HG03354 (cell line): ENCODE results near the gene FBXO10.

Experiments
- ATAC-seq: cut with Tn5 transposase; IDR thresholded peaks from one replicate; pipeline ENCODE4 v1.9.1; 2021; ENCODE audit warnings: mild to moderate bottlenecking; ENCODE audit not compliant: unreplicated experiment, poor library complexity, severe bottlenecking

FBXO10 gene

DNA sequence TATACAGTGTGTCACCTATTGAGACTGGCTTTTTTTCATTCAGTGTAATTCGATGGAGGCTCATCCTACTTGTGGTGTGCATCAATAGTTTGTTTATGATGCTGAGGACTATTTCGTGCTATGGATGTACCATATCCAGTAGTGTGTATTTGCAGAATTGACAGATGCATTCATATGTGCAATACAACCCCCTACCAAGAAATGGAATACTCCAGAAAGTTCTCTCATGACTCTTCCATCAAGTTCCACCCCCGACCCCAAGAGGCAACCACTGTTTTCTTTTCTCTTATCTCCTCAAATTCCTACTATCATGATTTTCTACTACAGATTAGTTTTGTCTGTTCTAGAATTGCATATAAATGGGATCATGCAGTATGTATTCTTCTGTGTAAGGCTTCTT lies 21.9 kb downstream of the FBXO10 start:
- ATAC-seq: no peak

GRCh38 chr9:37551888-37552287 lies 24.3 kb downstream of the FBXO10 start:
- ATAC-seq: no peak

DNA sequence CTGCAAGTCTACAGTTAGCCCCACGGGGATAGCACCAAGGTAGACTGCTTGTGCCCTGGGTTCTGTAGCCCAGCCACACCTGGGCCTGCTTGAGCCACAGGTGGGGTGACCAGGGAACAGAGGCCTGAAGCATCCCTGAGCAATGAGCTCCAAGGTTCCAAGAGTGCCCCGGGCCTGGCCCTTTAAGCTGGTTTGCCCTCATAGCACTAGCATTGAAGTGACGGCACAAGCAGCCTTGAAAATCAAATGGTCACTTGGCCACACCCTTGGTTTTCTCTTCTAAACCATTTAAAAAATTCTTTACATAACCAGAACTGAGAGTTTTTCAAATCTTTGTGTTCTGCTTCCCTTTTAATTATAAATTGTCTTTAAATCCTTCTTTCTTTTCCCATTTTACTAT lies 24.7 kb downstream of the FBXO10 start:
- no peak for ATAC-seq

DNA sequence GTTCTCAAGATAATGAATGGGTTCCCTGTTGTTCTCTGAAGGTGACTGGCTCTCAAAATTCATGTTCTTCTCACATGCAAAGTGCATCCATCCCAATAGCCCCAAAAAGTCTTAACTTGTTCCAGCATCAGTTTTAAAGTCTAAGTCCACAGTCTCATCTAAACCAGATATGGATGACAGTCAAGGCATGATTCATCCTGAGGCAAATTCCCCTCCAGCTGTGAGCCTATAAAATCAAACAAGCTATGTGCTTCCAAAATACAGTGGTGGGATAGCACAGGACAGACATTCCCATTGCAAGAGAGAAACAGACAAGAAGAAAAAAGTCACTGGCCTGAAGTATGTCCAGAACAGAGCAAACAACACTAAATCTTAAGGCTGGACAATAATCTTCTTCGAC lies 25.4 kb downstream of the FBXO10 start:
- no peak for ATAC-seq

DNA sequence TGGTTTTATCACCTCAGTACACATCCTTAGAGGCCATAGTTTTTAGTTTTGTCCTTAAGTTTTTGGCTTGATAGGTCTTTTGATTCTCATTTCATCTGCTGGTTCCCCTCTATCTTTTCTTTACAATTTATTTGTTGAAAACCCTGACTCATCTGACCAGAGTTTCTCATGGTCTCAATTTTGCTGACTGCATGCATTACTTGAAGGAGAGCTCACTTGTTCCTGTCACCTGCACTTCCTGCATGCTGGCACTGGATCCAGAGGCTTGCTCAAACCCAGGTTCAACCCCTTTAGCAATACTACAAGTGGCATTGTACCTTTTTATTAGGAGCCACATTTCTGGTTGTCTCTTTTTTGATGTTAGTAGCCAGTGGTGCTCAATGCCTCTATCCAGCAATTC lies 26.7 kb downstream of the FBXO10 start:
- no peak for ATAC-seq

DNA sequence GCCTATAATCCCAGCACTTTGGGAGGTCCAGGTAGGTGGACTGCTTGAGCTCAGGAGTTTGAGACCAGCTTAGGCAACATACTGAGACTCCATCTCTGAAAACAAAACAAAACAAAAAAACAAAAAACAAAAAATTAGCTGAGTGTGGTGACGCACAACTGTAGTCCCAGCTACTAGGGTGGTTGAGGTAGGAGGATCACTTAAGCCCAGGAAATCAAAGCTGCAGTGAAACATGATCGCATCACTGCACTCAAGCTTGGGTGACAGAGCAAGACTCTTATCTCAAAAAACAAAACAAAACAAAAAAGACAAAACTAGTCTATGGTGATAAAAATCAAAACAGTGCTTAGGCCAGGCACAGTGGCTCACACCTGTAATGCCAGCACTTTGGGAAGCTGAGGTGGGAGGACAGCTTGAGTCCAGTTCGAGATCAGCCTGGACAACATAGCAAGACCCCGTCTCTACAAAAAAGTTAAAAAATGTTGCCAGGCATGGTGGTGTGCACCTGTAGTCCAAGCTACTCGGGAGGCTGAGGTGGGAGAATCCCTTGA lies 28.8 kb downstream of the FBXO10 start:
- no peak for ATAC-seq

DNA sequence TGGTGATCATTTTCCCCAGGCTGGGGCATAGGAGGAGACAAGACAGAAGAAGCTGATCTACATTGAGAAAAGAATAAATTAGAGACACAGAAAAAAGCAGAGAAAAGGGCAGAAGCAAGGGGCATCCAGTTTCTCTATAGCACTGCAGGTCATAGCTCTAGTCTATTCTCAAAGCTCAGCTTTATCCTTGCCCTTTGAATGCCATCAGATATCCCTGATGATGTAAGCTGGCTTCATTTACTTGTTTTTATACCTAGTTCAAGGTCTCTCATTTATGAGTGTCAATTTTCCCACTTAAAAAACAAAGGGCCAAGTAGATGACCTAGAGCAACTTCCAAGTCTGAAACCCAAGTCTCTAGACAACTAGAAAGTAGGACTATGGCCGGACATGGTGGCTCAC lies 32.7 kb downstream of the FBXO10 start:
- no peak for ATAC-seq

DNA sequence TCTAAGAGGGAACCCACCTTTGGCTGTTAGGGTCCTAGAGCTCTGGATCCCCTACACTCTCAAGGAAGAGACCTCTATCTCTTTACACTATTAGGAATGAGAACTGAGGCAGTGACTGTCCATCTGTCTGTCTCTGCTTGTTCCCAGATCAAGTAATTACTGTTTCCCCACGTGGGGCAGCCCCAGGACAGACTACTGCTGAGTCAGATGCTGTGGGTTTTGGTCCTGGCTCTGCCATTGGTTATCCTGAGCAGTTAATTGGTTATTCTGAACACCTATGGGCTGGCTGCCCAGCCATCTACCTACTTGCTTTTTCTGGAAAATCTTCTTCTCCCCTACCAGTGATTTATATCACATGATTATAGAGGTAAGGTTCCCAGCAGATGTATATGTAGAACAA lies 33.3 kb downstream of the FBXO10 start:
- no peak for ATAC-seq

GRCh38 chr9:37542488-37542887 lies 33.7 kb downstream of the FBXO10 start:
- no peak for ATAC-seq

DNA sequence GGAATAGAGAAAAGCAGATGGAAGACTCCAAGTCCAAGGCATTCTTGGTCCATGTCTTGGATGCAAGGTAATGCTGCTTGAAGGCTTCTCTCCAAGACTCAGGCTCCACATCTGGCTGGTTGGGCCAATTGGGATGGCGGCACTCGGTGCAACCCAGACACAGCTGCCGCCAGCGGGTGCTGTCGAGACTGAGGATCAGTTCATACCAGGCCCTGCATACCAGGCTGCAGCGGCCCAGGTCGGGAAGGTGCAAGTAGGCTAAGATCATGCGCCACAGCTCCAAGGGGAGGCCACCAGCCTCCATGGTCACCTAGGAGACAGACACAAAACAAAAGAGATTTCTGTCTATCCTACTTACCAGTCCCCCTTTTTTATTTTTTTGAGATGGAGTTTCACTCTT lies 34.7 kb downstream of the FBXO10 start:
- no peak for ATAC-seq

GRCh38 chr9:37540634-37541033 lies 35.5 kb downstream of the FBXO10 start:
- no peak for ATAC-seq

- no peak for ATAC-seq
Observed at GRCh38 chr9:37539634-37540033, 36.5 kb downstream of the FBXO10 start.

DNA sequence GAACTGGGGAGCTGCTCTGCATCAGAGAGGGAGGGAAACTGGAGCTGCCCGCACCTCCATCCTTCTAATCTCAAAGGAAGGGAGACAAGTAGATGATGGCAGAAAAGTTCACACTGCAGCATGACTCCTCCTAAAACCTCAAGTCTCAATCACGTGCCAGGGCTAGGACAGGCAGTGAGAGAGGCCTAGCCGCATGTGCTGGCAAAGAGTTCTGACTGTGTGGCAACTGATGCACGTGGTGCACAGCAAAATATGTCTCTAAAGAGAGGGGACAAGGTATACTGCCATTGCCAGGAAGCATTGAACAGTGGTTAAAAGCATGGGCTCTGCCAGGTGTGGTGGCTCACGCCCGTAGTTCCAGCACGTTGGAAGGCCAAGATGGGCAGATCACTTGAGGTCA lies 38.1 kb downstream of the FBXO10 start:
- ATAC-seq: no peak

DNA sequence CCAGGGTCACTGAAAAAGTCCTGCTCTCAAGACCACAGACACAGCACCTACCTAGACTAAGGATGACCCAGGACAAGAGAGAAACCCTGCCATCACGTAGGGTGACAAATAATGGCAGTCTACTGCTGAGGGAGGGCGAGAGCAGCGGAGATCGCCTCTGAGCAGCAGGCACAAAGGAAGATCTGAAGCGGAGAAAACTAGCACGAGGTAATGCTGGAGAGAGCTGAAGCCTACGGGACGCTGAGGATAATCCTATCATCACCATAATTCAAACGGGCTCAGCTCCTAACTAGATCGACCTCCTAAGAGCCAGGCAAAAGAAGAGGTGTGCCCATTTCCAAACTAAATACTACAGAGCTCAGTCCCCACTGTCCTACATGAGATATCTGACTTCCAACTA lies 41.3 kb downstream of the FBXO10 start:
- no peak for ATAC-seq

DNA sequence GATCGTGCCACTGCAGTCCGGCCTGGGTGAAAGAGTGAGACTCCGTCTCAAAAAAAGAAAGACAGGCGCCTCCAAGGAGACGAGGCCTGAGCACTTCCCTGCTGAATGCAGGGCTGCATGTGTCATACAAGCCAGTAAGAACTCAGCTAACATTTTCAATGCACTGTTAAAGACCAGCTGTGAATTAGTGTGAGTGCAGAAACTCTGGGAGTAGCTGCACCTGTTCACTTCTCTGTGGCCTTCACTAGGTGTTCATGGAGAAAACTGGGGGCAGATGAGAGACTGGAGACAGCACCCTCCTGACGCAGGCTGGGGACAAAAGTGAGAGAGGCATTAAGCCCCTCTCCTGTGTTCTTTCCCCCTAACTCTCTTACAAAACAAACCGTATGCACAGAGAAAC lies 41.8 kb downstream of the FBXO10 start:
- ATAC-seq: no peak

- no peak for ATAC-seq
Observed at GRCh38 chr9:37531699-37532098, 44.5 kb downstream of the FBXO10 start.

DNA sequence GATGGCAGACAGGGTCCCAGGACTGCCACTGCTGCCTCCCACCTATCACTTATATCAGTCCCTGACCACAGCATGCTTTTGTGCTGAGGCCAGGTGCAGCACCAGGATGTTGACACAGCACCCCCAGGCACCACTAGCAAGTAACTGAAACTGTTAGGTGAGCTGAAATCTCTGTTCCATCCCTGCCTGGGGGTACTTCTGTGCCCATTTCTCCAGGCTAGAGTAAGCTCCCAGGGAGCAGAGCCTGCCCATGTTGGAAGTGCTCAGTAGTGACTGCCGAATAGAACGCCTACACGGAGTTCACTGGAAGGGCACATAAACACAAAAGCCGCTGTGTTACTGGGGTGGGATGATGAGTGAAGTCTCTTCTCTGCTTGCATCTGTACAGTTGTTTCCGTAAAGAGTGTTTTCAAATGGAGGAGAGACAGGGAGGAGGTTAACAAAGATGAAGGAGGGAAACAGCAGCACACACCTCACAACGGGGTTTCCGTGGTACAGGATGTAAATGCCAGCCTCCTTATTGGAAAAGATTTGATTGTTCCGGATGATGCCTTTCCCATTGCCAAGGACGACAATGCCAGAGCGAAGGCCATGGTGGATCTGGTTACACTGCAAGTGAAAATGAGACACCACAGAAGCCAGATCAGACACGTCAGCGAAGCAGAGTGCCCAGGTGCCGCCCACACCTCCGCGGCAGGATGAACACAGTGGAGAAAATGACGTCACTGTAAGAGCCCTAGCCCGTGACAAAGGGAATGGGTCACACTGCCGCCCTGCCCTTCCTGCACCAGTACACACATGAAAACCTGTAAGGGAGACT lies 47.3 kb downstream of the FBXO10 start:
- ATAC-seq: peak; percentile 76

- no peak for ATAC-seq
Observed at GRCh38 chr9:37523916-37524315, 52.3 kb downstream of the FBXO10 start.

DNA sequence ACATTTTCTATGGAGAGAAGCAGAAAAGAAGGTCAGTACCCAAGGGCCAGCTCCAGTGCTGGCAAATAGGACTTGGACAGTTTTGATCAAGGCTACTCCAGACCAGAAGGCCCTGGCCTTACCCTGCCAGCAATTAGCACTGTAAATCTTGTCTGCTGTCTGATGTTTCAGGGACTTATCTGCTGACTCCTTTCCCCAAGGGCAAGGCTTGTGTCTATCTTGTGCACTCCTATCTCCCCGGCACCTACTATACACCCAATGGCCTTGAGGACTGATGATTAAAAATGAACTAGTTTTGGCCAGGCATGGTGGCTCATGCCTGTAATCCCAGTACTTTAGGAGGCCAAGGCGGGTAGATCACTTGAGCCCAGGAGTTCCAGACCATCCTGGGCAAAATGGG lies 53.2 kb downstream of the FBXO10 start:
- ATAC-seq: no peak

- ATAC-seq: no peak
Observed at GRCh38 chr9:37521111-37521510, 55.1 kb downstream of the FBXO10 start.

- no peak for ATAC-seq
Observed at GRCh38 chr9:37520641-37521040, 55.5 kb downstream of the FBXO10 start.

- ATAC-seq: no peak
Observed at GRCh38 chr9:37517923-37518322, 58.3 kb downstream of the FBXO10 start.
